Measurements from ENCODE around the gene SCIN. TPM values are rescaled to one million over a fixed set of nuclear protein-coding genes. Genes with fewer than 3 reads are reported as not detected.
"Not testable (repeated sequence)": the region's sequence is repeated elsewhere in the genome, so short reads cannot be mapped to it uniquely, and the experiment has no call there.

SCIN gene
- total RNA-seq, 2 experiments from 2014 or later, result not detected

DNA sequence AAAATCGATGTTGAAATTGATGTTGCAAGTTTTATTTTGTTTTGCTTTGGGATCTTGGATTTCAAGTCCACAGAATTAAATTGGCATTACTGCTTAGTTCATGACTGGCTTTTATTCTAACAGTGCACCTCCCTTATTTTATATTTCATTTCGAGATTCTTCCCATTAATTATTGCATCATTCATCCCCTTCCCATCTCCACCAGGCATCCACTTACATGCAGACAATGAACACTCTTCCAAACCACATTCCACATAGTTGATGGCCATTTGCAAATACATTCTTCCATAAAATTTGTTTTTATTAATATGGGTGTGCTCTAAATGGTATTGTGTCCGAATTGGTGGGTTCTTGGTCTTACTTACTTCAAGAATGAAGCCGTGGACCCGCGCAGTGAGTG, 15.6 kb upstream of the SCIN start:
- TF ChIP-seq, protein P1, sequence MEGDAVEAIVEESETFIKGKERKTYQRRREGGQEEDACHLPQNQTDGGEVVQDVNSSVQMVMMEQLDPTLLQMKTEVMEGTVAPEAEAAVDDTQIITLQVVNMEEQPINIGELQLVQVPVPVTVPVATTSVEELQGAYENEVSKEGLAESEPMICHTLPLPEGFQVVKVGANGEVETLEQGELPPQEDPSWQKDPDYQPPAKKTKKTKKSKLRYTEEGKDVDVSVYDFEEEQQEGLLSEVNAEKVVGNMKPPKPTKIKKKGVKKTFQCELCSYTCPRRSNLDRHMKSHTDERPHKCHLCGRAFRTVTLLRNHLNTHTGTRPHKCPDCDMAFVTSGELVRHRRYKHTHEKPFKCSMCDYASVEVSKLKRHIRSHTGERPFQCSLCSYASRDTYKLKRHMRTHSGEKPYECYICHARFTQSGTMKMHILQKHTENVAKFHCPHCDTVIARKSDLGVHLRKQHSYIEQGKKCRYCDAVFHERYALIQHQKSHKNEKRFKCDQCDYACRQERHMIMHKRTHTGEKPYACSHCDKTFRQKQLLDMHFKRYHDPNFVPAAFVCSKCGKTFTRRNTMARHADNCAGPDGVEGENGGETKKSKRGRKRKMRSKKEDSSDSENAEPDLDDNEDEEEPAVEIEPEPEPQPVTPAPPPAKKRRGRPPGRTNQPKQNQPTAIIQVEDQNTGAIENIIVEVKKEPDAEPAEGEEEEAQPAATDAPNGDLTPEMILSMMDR (IDR thresholded peaks at IDR 0.05), result no peak
- DNase-seq, result no peak
- no peaks in the 10 kb centered on the region for H3K36me3 Mint-ChIP-seq (ENCODE audit: low read depth)
- CTCF ChIA-PET, result no interaction called here
- intact Hi-C loops (cut with micrococcal nuclease), result no loop called here
- H3K4me1 Mint-ChIP-seq (ENCODE audit: low read depth), result no peaks in the 10 kb centered on the region
- POLR2A ChIA-PET, result no interaction called here
- H3K4me3 Mint-ChIP-seq, result no peak overlapping the region
- no peak overlapping the region for H3K27ac Mint-ChIP-seq
- H3K27me3 Mint-ChIP-seq, result no peaks in the 10 kb centered on the region
- H3K9me3 Mint-ChIP-seq, result peaks cover 3% of the 10 kb centered on the region
- ATAC-seq, result no peak

DNA sequence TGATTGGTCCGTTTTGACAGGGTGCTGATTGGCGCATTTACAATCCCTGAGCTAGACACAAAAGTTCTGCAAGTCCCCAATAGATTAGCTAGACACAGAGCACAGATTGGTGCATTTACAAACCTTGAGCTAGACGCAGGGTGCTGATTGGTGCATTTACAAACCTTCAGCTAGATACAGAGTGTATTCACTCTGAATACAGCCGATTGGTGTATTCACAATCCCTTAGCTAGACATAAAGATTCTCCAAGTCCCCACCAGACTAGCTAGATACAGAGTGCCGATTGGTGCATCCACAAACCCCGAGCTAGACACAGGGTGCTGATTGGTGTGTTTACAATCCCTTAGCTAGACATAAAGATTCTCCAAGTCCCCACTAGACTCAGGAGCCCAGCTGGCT, 14.8 kb upstream of the SCIN start:
- H3K9me3 Mint-ChIP-seq; H3K4me1 Mint-ChIP-seq (ENCODE audit: low read depth); H3K4me3 Mint-ChIP-seq; intact Hi-C loops (cut with micrococcal nuclease); DNase-seq; H3K36me3 Mint-ChIP-seq (ENCODE audit: low read depth); POLR2A ChIA-PET; H3K27me3 Mint-ChIP-seq; ATAC-seq; H3K27ac Mint-ChIP-seq: not testable (repeated sequence)
- CTCF ChIA-PET, result interaction anchor here (0.9 kb wide), 1 partner anchor 31 kb away, joined by 4 read pairs; no protein-coding TSS in a partner anchor

DNA sequence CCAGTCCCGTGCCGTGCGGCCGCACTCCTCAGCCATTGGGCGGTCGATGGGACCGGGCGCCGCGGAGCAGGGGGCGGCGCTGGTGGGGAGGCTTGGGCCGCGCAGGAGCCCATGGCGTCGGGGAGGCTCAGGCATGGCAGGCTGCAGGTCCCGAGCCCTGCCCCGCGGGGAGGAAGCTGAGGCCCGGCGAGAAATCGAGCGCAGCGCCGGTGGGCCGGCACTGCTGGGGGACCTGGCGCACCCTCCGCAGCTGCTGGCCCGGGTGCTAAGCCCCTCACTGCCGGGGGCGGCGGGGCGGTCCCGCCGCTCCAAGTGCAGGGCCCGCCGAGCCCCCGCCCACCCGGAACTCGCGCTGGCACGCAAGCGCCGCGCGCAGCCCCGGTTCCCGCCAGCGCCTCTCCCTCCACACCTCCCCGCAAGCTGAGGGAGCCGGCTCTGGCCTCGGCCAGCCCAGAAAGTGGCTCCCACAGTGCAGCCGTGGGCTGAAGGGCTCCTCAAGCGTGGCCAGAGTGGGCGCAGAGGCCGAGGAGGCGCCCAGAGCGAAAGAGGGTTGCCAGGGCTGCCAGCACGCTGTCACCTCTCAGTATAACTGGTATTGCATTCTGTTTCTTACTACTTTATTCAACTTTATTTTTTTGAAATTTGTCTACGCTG, 14.3 kb upstream of the SCIN start:
- H3K4me3 Mint-ChIP-seq; ATAC-seq; H3K36me3 Mint-ChIP-seq (ENCODE audit: low read depth); intact Hi-C loops (cut with micrococcal nuclease); H3K4me1 Mint-ChIP-seq (ENCODE audit: low read depth); H3K9me3 Mint-ChIP-seq; POLR2A ChIA-PET; H3K27me3 Mint-ChIP-seq; H3K27ac Mint-ChIP-seq; DNase-seq: not testable (repeated sequence)
- CTCF ChIA-PET, result interaction anchor here (0.9 kb wide), 1 partner anchor 31 kb away, joined by 4 read pairs; no protein-coding TSS in a partner anchor

DNA sequence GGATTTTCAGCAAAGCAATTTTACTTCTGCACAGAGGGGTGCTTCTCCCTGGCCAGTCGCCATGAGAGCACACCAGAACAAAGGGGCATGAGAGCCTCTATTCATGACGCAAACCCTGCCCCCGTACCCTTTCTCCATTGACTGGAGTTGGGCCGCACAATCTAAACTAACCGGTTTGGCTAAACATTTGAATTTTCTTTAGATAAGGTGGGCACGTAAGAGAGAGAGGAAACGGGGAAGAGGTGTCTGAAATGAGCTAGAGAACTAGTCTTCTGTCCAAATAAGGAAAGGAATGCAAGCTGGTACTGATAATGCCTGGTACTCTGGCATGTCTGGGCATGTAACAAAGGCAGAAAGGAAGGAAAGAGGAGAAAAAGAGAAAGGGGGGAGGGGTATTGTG, 13.2 kb upstream of the SCIN start:
- ATAC-seq, result no peak
- H3K4me3 Mint-ChIP-seq, result no peak overlapping the region
- ChIA-PET POLR2A (no interaction called here), CTCF (interaction anchor here (1.3 kb wide), 1 partner anchor 32 kb away, joined by 4 read pairs; no protein-coding TSS in a partner anchor)
- peaks cover 3% of the 10 kb centered on the region for H3K9me3 Mint-ChIP-seq
- intact Hi-C loops (cut with micrococcal nuclease), result no loop called here
- no peak overlapping the region for H3K27ac Mint-ChIP-seq
- no peaks in the 10 kb centered on the region for H3K4me1 Mint-ChIP-seq (ENCODE audit: low read depth)
- no peaks in the 10 kb centered on the region for H3K36me3 Mint-ChIP-seq (ENCODE audit: low read depth)
- no peak for DNase-seq
- TF ChIP-seq, protein P1 (IDR thresholded peaks at IDR 0.05), result no peak
- H3K27me3 Mint-ChIP-seq, result peaks cover 2% of the 10 kb centered on the region

DNA sequence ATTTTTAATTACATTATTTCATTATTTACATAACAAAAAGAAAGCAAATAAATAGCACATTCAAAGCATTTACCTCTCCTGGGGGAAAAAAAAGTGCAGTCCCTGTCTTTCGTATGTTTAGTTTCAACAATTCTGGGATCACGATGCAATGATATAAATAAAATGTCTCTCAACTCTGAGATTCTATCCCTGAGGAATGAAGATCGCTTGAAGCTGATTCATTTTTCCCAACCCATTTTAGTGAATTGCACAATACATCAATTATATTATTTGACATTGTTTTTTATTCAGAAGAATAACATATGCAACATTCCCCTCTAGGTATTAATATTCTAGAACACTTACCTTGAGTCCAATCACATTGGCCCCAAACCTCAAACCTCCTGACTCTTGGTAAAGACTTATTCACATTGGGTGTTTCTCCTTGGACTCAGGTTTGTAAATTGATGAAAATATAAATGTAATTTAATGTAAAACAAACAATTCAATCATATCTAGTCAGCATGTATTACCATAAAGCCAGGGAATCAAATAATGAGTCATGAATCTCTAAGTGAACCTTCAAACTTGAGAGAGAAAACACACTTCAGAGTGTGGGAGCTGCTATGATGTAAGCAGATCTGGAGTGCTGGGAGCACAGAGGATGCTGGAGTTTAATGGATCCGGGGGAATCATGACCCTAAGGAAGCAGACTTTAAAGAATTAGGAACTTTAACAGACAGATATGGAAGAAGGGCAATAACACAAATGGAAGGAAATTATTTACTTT, 5.3 kb upstream of the SCIN start:
- Mint-ChIP-seq H3K27me3 (peaks cover 19% of the 10 kb centered on the region), H3K27ac (no peak overlapping the region), H3K4me3 (no peak overlapping the region), H3K9me3 (no peaks in the 10 kb centered on the region), H3K36me3 (ENCODE audit: low read depth) (no peaks in the 10 kb centered on the region), H3K4me1 (ENCODE audit: low read depth) (peaks cover 11% of the 10 kb centered on the region)
- intact Hi-C loops (cut with micrococcal nuclease), result no loop called here
- TF ChIP-seq, protein P1 (IDR thresholded peaks at IDR 0.05), result no peak
- ATAC-seq, result no peak
- CTCF ChIA-PET, result no interaction called here
- POLR2A ChIA-PET, result no interaction called here
- DNase-seq, result no peak

DNA sequence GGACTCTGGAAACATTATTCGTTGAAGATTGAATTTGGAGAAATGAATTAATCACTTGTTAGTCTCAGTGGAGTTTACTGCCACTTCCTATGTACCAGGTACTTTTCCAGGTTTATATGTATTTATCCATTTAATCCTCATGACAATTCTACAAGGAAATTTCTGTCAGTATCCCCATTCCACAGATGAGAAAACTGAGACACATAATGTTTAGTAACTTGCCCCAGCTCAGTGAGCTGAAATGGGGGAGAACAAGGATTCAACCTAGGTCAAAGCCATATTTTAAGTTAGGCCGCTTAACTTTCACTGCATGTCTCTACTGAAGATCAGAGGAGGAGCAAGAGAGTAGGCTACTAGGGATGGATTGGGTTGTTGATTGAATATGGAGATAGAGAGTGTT, 4.6 kb upstream of the SCIN start:
- Mint-ChIP-seq H3K27ac (no peak overlapping the region), H3K36me3 (ENCODE audit: low read depth) (no peaks in the 10 kb centered on the region), H3K27me3 (peaks cover 24% of the 10 kb centered on the region), H3K4me3 (no peak overlapping the region), H3K9me3 (no peaks in the 10 kb centered on the region), H3K4me1 (ENCODE audit: low read depth) (peaks cover 15% of the 10 kb centered on the region)
- ATAC-seq (no peak), DNase-seq (no peak)
- POLR2A ChIA-PET, result no interaction called here
- TF ChIP-seq, protein P1 (IDR thresholded peaks at IDR 0.05), result no peak
- intact Hi-C loops (cut with micrococcal nuclease), result no loop called here
- CTCF ChIA-PET, result interaction anchor here (1.0 kb wide), 1 partner anchor 41 kb away, joined by 3 read pairs; no protein-coding TSS in a partner anchor
